Measurements from ENCODE around the gene DGKD. TPM values are rescaled to one million over a fixed set of nuclear protein-coding genes. Genes with fewer than 3 reads are reported as not detected.
A peak's percentile ranks its signal among the peaks of the same experiment; 100 is the strongest.

DGKD gene
- total and polyA plus RNA-seq, 4 donors, result 8.9 to 250 (median 68.3) TPM

DNA sequence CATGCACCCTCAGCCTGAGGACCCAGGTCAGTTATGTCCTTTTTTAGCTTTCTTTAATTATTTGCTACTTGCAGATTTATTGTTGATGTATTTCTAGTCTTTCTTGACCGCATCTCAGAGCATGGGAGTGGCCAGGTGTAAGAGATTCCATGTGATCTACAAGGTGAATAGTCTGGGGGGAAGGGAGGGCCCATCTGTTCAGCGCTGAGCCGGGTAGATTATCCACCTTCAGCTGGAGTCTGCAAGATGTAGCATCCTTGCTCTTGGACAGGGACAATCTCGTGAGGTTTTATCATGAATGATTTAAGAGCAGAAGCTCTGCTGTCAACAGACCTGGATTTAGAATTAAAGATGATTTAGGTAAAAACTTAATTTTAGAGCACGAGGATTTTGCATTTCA lies 12.0 kb upstream of the DGKD start:
- no peak overlapping the region for H3K4me3 ChIP-seq (ENCODE audit: low read length in 2 of 2)
- no peaks in the 10 kb centered on the region for H3K36me3 ChIP-seq (ENCODE audit: control insufficient read depth in 1 of 2, insufficient read depth in 2 of 2, low read length in 1 of 2)
- intact Hi-C loops (cut with DNase I), result no loop called here
- H3K4me1 ChIP-seq (ENCODE audit: control insufficient read depth in 1 of 2, insufficient read depth in 2 of 2, low read length in 2 of 2), result no peaks in the 10 kb centered on the region
- WGBS, 2 donors, result 91 to 93% methylated on average over 5 of the region's 5 CpGs
- DNase-seq (no peak), ATAC-seq (ENCODE audit: low FRiP score) (no peak)
- no peak overlapping the region for H3K27ac ChIP-seq (ENCODE audit: low read depth in 1 of 2, low read length in 2 of 2)
- no peaks in the 10 kb centered on the region for H3K9me3 ChIP-seq (ENCODE audit: control insufficient read depth, low read length)
- H3K27me3 ChIP-seq (ENCODE audit: control insufficient read depth in 1 of 2, insufficient read depth in 2 of 2, low read length in 1 of 2), result no peaks in the 10 kb centered on the region

DNA sequence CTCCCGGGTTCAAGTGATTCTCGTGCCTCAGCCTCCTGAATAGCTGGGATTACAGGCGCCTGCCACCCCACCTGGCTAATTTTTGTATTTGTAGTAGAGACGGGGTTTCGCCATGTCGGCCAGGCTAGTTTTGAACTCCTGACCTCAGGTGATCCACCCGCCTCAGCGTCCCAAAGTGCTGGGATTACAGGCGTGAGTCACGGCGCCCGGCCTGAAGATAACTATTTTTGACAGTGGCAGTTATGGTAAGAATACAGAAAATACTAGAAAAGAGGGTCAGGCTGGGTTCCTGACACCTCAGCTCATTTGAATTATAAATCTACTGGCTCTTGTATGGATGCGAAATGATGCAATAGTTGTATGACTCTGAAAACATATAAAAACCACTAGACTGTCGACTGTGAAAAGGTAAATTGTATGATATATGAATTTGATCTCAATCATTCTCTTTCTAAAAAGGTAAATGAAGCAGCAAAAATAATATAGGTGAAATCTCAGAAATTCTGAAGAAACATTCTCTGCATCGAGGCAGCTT lies 11.1 kb upstream of the DGKD start:
- Histone ChIP-seq H3K27me3 (ENCODE audit: control insufficient read depth in 1 of 2, insufficient read depth in 2 of 2, low read length in 1 of 2) (no peaks in the 10 kb centered on the region), H3K9me3 (ENCODE audit: control insufficient read depth, low read length) (no peaks in the 10 kb centered on the region), H3K36me3 (ENCODE audit: control insufficient read depth in 1 of 2, insufficient read depth in 2 of 2, low read length in 1 of 2) (no peaks in the 10 kb centered on the region), H3K4me3 (ENCODE audit: low read length in 2 of 2) (no peak overlapping the region), H3K4me1 (ENCODE audit: control insufficient read depth in 1 of 2, insufficient read depth in 2 of 2, low read length in 2 of 2) (no peaks in the 10 kb centered on the region), H3K27ac (ENCODE audit: low read depth in 1 of 2, low read length in 2 of 2) (no peak overlapping the region)
- 88 to 93% methylated on average over 15 of the region's 15 CpGs for WGBS, 2 donors
- intact Hi-C loops (cut with DNase I), result no loop called here
- DNase-seq, result no peak
- no peak for ATAC-seq (ENCODE audit: low FRiP score)

DNA sequence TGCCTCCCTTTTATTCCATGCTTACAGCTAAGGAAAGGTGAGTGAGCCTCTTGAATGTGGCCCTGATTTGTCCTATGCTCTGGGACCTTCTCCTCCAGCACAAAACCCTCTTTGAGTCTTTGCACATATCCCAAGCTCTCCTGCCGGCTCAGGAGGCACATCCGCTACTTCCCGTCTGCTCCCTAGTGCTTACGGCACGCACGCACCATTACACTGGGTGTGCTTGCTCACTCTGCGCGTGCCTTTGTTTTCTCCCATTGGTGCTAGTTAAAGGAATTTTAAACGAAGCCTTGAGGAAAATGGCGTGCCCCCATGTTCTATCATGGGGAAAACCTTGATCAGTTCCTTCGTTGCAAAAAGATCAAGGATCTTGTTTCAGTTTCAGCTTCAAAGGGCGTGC lies 7.9 kb upstream of the DGKD start:
- no peak for DNase-seq
- 95% methylated on average over 12 of the region's 12 CpGs for WGBS, 2 donors
- intact Hi-C loops (cut with DNase I), result no loop called here
- ATAC-seq (ENCODE audit: low FRiP score), result no peak
- Histone ChIP-seq H3K9me3 (ENCODE audit: control insufficient read depth, low read length) (no peaks in the 10 kb centered on the region), H3K27ac (ENCODE audit: low read depth in 1 of 2, low read length in 2 of 2) (no peak overlapping the region), H3K27me3 (ENCODE audit: control insufficient read depth in 1 of 2, insufficient read depth in 2 of 2, low read length in 1 of 2) (no peaks in the 10 kb centered on the region), H3K4me3 (ENCODE audit: low read length in 2 of 2) (no peak overlapping the region), H3K36me3 (ENCODE audit: control insufficient read depth in 1 of 2, insufficient read depth in 2 of 2, low read length in 1 of 2) (no peaks in the 10 kb centered on the region), H3K4me1 (ENCODE audit: control insufficient read depth in 1 of 2, insufficient read depth in 2 of 2, low read length in 2 of 2) (no peaks in the 10 kb centered on the region)

DNA sequence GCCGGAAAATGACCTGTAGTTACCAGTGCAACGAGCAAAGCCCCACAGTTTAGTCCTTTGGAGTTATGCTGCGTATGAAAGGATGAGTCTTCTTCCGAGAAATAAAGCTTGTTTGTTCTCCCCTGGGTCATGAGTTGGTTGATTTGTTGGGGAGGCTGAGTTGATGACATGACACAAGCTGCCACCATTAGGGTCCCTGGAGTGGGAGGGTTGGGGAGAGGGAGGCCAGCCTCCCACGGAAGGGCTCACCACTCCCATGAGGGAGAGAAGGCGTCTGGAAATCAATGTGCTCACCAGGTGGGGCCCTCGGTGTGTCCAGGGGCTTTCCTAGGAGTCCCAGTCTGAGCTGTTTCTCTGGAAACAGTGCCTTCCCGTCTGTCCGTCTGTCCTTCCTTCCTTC lies 7.4 kb upstream of the DGKD start:
- no peaks in the 10 kb centered on the region for H3K9me3 ChIP-seq (ENCODE audit: control insufficient read depth, low read length)
- no peak for DNase-seq

DNA sequence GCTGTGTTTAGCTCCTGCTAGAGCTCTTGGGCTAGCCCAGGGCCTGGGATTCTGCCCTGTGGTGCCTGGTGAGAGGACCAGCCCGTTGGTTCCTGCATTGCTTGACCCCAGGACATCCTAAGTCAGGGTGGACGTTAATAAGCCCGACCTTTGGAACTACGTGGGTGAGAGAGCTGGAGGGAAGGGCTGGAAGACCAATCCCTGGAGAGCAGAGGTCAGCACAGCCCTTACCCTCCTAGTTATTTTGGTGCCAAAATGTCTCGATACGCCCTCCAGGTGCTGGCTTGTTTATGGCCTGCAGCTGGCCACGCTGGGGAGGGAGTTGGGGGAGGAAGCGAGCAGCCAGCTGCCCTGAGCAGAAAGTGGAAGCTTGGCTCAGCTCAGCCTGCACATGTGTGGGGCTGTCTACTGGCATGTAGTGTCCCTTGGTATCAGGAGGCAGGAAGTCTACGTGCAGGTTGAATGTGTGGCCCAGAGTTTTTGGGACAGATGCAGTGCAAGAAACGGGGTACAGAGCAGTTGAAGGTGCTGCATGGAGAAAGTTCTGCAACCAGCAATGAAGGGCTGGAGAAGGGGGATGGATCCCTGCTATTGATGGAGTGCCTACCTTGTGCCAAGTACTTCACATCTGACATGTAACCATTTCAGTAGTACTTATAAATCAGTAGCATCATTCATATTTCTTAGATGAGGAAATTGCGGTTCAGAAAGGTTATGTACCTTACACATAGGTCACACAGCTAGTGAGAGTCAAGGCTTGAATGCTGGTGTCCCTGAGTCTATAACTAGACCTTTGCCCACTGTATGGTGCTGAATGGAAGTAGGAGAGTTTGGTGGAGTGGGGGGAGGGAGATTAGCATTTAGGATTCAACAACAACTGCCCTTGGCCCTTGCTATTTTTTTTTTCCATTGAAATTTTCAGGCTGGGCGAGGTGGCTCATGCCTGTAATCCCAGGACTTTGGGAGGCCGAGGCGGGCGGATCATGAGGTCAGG lies 5.0 kb upstream of the DGKD start:
- Histone ChIP-seq H3K9me3 (ENCODE audit: control insufficient read depth, low read length) (no peaks in the 10 kb centered on the region), H3K36me3 (ENCODE audit: control insufficient read depth in 1 of 2, insufficient read depth in 2 of 2, low read length in 1 of 2) (no peaks in the 10 kb centered on the region), H3K27ac (ENCODE audit: low read depth in 1 of 2, low read length in 2 of 2) (no peak overlapping the region), H3K27me3 (ENCODE audit: control insufficient read depth in 1 of 2, insufficient read depth in 2 of 2, low read length in 1 of 2) (no peaks in the 10 kb centered on the region), H3K4me3 (ENCODE audit: low read length in 2 of 2) (no peak overlapping the region), H3K4me1 (ENCODE audit: control insufficient read depth in 1 of 2, insufficient read depth in 2 of 2, low read length in 2 of 2) (no peaks in the 10 kb centered on the region)
- intact Hi-C loops (cut with DNase I), result no loop called here
- 68 to 73% methylated on average over 15 of the region's 15 CpGs for WGBS, 2 donors
- DNase-seq, result peak in 1 of 2 donors; percentile 77
- peak; percentile 37 for ATAC-seq (ENCODE audit: low FRiP score)

More for the DNA sequence above, 7.4 kb upstream of the DGKD start:
- H3K4me3 ChIP-seq (ENCODE audit: low read length in 2 of 2), result no peak overlapping the region
- no peak overlapping the region for H3K27ac ChIP-seq (ENCODE audit: low read depth in 1 of 2, low read length in 2 of 2)
- no peaks in the 10 kb centered on the region for H3K4me1 ChIP-seq (ENCODE audit: control insufficient read depth in 1 of 2, insufficient read depth in 2 of 2, low read length in 2 of 2)
- H3K27me3 ChIP-seq (ENCODE audit: control insufficient read depth in 1 of 2, insufficient read depth in 2 of 2, low read length in 1 of 2), result no peaks in the 10 kb centered on the region
- no peak for ATAC-seq (ENCODE audit: low FRiP score)
- intact Hi-C loops (cut with DNase I), result no loop called here
- 88 to 92% methylated on average over 7 to 9 of the region's 9 CpGs for WGBS, 2 donors
- no peaks in the 10 kb centered on the region for H3K36me3 ChIP-seq (ENCODE audit: control insufficient read depth in 1 of 2, insufficient read depth in 2 of 2, low read length in 1 of 2)

DNA sequence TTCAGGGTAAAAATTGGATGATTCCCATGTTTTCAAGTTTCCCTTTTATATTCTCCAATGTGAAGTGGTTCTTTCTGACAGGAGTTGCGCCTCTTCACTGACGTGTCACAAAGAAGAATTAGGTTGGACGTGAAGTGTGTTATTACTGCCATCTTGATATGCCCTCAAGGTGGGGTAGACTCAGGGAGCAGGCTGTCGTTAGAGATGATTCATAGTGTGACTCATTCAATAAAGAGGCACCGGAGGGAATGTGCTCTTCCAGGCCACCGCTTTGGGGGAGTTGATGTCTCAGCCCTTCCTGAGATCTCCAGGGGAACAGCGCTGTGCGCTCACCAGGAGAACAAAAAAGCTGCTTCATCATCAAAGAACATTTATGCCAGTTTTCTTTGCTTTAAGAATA lies 3.6 kb upstream of the DGKD start:
- DNase-seq, result no peak
- no peak overlapping the region for H3K27ac ChIP-seq (ENCODE audit: low read depth in 1 of 2, low read length in 2 of 2)
- 41% methylated on average over 8 of the region's 8 CpGs for WGBS, 2 donors

DNA sequence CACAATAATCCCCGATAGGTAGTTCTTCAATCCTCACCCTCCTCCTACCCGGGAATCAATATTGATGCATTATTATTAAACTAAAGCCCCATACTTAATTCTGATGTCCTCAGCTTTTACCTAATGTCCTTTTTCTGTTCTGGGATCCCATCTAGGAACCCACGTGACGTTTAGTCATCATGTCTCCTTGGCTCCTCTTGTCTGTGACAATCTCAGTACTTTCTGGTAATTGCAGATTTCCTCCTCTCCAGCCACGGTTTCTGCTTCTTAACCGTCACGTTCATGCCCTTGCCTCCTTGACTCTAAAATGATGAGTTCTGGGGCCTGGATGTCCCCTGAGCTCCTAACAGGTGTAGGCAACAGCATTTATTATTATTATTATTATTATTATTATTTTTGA lies 2.9 kb upstream of the DGKD start:
- intact Hi-C loops (cut with DNase I), result loop anchor here in 1 of 2 donors (5.0 kb wide), 2 partner anchors 36 to 91 kb away; no protein-coding TSS in a partner anchor
- no peak for DNase-seq
- 86% methylated on average over 7 of the region's 7 CpGs for WGBS, 2 donors
- Histone ChIP-seq H3K4me3 (ENCODE audit: low read length in 2 of 2) (no peak overlapping the region), H3K9me3 (ENCODE audit: control insufficient read depth, low read length) (no peaks in the 10 kb centered on the region), H3K4me1 (ENCODE audit: control insufficient read depth in 1 of 2, insufficient read depth in 2 of 2, low read length in 2 of 2) (no peaks in the 10 kb centered on the region), H3K27ac (ENCODE audit: low read depth in 1 of 2, low read length in 2 of 2) (no peak overlapping the region), H3K27me3 (ENCODE audit: control insufficient read depth in 1 of 2, insufficient read depth in 2 of 2, low read length in 1 of 2) (no peaks in the 10 kb centered on the region), H3K36me3 (ENCODE audit: control insufficient read depth in 1 of 2, insufficient read depth in 2 of 2, low read length in 1 of 2) (no peaks in the 10 kb centered on the region)
- no peak for ATAC-seq (ENCODE audit: low FRiP score)

More for the DNA sequence above, 3.6 kb upstream of the DGKD start:
- intact Hi-C loops (cut with DNase I), result loop anchor here in 1 of 2 donors (5.0 kb wide), 2 partner anchors 37 to 92 kb away; no protein-coding TSS in a partner anchor
- no peaks in the 10 kb centered on the region for H3K36me3 ChIP-seq (ENCODE audit: control insufficient read depth in 1 of 2, insufficient read depth in 2 of 2, low read length in 1 of 2)
- no peak overlapping the region for H3K4me3 ChIP-seq (ENCODE audit: low read length in 2 of 2)
- no peaks in the 10 kb centered on the region for H3K4me1 ChIP-seq (ENCODE audit: control insufficient read depth in 1 of 2, insufficient read depth in 2 of 2, low read length in 2 of 2)
- no peak for ATAC-seq (ENCODE audit: low FRiP score)
- no peaks in the 10 kb centered on the region for H3K9me3 ChIP-seq (ENCODE audit: control insufficient read depth, low read length)
- H3K27me3 ChIP-seq (ENCODE audit: control insufficient read depth in 1 of 2, insufficient read depth in 2 of 2, low read length in 1 of 2), result no peaks in the 10 kb centered on the region

DNA sequence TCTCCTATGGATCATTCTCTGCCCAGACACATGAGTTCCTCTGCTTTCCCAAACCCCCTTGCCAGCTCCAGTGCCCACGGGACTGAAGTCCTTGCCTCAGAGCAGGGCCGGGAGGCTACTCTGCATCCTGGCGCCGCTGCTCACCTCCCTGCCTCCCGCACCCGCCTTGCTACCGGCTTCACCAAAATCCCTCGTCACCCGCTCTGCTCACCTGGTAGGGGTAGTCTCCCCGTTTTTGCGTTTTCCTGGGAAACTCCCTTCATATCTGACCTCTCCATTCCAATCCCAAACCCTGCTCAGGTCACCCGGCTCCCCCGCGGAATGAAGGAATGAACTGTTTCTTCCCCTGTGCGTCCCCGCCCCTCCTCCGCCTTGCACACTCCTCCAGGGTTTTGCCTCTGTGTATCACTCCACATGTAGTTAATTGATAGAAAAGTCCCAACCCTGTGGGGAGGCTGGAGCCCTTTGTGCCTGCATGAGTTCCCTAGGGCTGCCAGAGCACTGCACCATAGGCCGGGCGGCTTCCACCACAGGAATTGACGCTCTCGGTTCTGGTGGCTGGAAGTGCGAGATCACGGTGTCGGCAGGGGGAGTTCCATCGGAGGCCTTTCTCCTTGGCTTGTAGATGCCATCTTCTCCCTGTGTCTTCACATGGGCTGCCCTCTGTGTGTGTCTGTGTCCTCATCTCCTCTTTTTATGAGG lies 2.0 kb upstream of the DGKD start:
- no peaks in the 10 kb centered on the region for H3K36me3 ChIP-seq (ENCODE audit: control insufficient read depth in 1 of 2, insufficient read depth in 2 of 2, low read length in 1 of 2)
- no peak overlapping the region for H3K4me3 ChIP-seq (ENCODE audit: low read length in 2 of 2)
- no peaks in the 10 kb centered on the region for H3K4me1 ChIP-seq (ENCODE audit: control insufficient read depth in 1 of 2, insufficient read depth in 2 of 2, low read length in 2 of 2)
- no peaks in the 10 kb centered on the region for H3K9me3 ChIP-seq (ENCODE audit: control insufficient read depth, low read length)
- ATAC-seq (ENCODE audit: low FRiP score), result no peak
- H3K27ac ChIP-seq (ENCODE audit: low read depth in 1 of 2, low read length in 2 of 2), result no peak overlapping the region
- no peak for DNase-seq
- intact Hi-C loops (cut with DNase I), result loop anchor here in 1 of 2 donors (5.0 kb wide), 2 partner anchors 35 to 90 kb away; no protein-coding TSS in a partner anchor
- H3K27me3 ChIP-seq (ENCODE audit: control insufficient read depth in 1 of 2, insufficient read depth in 2 of 2, low read length in 1 of 2), result no peaks in the 10 kb centered on the region
- WGBS, 2 donors, result 96 to 97% methylated on average over 25 of the region's 25 CpGs

Measured in aorta (tissue), 5 donors.